GM18517 (cell line): Measurements from ENCODE around the gene TIMP3.
"Not testable (repeated sequence)": the region's sequence is repeated elsewhere in the genome, so short reads cannot be mapped to it uniquely, and the experiment has no call there.

Experiments used
- ATAC-seq: cut with Tn5 transposase; IDR thresholded peaks from one replicate; pipeline ENCODE4 v1.9.1; 2021; ENCODE audit warnings: mild to moderate bottlenecking, moderate library complexity; ENCODE audit not compliant: unreplicated experiment

Gene TIMP3

GRCh38 chr22:32801537-32802236 lies at the start of gene TIMP3:
Gene TIMP3, plus strand, starts transcription at chr22:32801705. Its CDS starts 297 bp downstream, at chr22:32802002.
- no peak for ATAC-seq

- ATAC-seq, result no peak
Observed at GRCh38 chr22:32752326-32752725, 49.2 kb upstream of the TIMP3 start.

GRCh38 chr22:32752816-32753520 lies 48.5 kb upstream of the TIMP3 start:
- ATAC-seq, result no peak

- ATAC-seq, result no peak
Observed at GRCh38 chr22:32753591-32753990, 47.9 kb upstream of the TIMP3 start.

- no peak for ATAC-seq
Observed at GRCh38 chr22:32754413-32755041, 47.0 kb upstream of the TIMP3 start.

- not testable (repeated sequence) for ATAC-seq
Observed at GRCh38 chr22:32757086-32757762, 44.3 kb upstream of the TIMP3 start.

GRCh38 chr22:32758866-32759385 lies 42.6 kb upstream of the TIMP3 start:
- ATAC-seq, result no peak

GRCh38 chr22:32760396-32760795 lies 41.1 kb upstream of the TIMP3 start:
- ATAC-seq, result no peak

GRCh38 chr22:32760815-32761214 lies 40.7 kb upstream of the TIMP3 start:
- ATAC-seq, result no peak

GRCh38 chr22:32761251-32761903 lies 40.1 kb upstream of the TIMP3 start:
- ATAC-seq, result no peak

- ATAC-seq, result no peak
Observed at GRCh38 chr22:32764330-32765131, 37.0 kb upstream of the TIMP3 start.

GRCh38 chr22:32765132-32765618 lies 36.3 kb upstream of the TIMP3 start:
- no peak for ATAC-seq

- ATAC-seq, result no peak
Observed at GRCh38 chr22:32771756-32772155, 29.7 kb upstream of the TIMP3 start.

GRCh38 chr22:32775957-32776356 lies 25.5 kb upstream of the TIMP3 start:
- ATAC-seq, result no peak

GRCh38 chr22:32776397-32776796 lies 25.1 kb upstream of the TIMP3 start:
- no peak for ATAC-seq

GRCh38 chr22:32776802-32777201 lies 24.7 kb upstream of the TIMP3 start:
- no peak for ATAC-seq

GRCh38 chr22:32777987-32778386 lies 23.5 kb upstream of the TIMP3 start:
- no peak for ATAC-seq

GRCh38 chr22:32780726-32781310 lies 20.7 kb upstream of the TIMP3 start:
- no peak for ATAC-seq

GRCh38 chr22:32781695-32782094 lies 19.8 kb upstream of the TIMP3 start:
- ATAC-seq, result no peak
